AG08396 (cell line): ENCODE data around the gene CBY1.

Experiments
- DNase-seq: peaks from one replicate; pipeline ENCODE4 v3.0.0; 2012; ENCODE audit warnings: low spot score, mixed read lengths

Gene CBY1

GRCh38 chr22:38700789-38701628 lies 44.6 kb downstream of the CBY1 start, which contains the start of gene JOSD1:
TSS of gene JOSD1 (minus strand) at chr22:38700943. CDS start at chr22:38699987, 956 bp downstream.
- peak; percentile 94 for DNase-seq

GRCh38 chr22:38704654-38705234 lies 48.3 kb downstream of the CBY1 start:
- DNase-seq = no peak

GRCh38 chr22:38705235-38706100 lies 49.0 kb downstream of the CBY1 start, which contains the start of gene GTPBP1:
TSS of gene GTPBP1 (plus strand) at chr22:38705944. CDS start at chr22:38705956, 12 bp downstream.
- DNase-seq = peak; percentile 98

DNA sequence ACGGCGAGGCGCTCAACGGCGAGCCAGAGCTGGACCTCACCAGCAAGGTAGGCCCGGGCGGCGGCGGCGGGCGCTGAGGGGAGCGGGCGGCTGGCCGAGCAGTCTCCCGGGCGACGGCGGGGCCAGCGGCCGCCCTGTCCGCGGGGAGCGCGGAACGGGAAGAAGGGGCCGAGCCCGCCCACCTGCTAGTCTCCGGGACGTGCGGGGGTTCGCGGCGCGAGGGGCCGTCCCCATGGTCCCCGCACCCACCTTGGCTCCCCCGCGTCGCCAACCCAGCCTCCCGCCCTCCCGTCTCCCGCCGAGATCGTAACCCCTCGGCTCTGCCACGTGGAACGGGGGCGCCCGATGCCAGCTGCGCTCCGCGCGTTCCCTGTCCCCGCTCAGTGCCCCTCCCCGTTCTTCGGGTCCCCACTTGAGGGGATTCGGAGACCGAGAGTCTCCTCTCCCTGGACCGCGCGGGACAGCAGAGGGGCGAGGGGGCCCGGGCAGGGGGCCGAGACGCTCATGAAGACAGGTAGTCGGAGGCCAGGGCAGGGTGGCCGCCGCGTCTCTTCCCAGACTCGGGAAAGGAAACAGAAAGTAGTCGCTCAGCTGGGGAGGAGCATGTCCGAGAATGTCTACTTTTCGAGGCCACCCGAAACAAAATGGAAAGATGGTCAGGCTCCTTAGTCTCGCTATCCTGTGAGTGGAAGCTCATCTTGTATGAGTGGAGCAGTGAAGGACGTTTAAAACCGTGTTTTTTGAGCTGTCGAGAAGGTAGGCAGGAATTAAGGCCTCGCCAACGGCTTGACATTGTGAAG lies 49.9 kb downstream of the CBY1 start:
- peak; percentile 54 for DNase-seq

GRCh38 chr22:38706901-38707195 lies 50.4 kb downstream of the CBY1 start:
- no peak for DNase-seq

DNA sequence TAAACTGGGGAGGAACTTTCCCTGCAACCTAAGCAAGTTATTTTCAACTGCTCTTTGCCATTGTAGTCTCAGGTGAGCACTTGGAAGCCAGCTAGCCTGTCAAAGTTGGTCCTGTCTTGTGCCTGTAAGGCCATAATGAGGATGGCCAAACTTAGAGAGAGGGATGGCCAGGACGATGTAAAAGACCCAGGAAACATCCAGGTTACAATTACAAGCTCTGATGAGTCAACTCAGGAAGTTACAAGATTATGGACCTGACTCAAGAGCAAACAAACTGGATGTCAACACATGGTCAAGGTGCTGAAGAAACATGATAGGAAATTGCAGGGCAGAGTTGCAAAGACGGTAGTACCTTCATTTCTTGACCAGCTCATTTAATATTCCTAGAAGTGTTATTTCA lies 50.9 kb downstream of the CBY1 start:
- DNase-seq = no peak

GRCh38 chr22:38707984-38708383 lies 51.5 kb downstream of the CBY1 start:
- no peak for DNase-seq

DNA sequence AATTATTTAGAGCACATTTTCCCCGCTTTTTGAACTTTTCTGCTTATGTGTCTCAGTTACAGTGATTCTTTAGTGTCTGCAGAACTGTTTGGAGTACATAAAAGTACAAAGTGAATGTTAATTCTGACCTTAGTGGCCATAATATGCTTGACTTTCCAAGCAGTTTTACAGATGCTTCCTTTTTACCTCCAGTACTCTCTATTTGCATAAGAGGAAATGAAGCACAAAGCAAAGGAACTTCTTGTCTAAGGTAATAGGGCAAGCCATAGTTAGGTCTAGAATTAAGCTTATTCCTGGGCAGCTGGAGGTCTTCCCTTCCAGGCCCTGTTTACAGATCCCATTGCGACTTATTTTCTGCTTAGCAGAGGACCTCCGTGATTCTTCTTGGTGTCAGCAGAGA lies 52.9 kb downstream of the CBY1 start:
- DNase-seq = no peak

DNA sequence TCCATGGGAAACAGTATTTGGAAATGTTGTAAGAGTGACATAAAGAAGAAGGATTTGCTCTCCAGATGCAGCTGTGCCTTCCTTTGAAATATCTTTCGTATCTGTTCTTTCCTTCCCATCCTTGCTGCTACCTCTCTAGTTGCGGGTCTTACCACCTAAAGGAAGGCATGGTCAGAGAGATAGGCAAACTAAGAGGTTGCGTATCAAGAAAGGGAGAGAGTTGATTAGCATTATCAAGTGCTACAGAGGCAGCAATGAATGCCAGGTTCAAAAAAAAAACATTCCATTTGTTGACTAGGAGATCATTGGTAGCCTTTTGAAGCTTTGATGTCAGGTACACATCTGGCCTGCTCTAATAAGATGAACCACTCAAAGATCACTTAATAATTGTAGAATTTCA lies 53.9 kb downstream of the CBY1 start:
- DNase-seq = no peak

GRCh38 chr22:38710866-38711265 lies 54.4 kb downstream of the CBY1 start:
- no peak for DNase-seq

DNA sequence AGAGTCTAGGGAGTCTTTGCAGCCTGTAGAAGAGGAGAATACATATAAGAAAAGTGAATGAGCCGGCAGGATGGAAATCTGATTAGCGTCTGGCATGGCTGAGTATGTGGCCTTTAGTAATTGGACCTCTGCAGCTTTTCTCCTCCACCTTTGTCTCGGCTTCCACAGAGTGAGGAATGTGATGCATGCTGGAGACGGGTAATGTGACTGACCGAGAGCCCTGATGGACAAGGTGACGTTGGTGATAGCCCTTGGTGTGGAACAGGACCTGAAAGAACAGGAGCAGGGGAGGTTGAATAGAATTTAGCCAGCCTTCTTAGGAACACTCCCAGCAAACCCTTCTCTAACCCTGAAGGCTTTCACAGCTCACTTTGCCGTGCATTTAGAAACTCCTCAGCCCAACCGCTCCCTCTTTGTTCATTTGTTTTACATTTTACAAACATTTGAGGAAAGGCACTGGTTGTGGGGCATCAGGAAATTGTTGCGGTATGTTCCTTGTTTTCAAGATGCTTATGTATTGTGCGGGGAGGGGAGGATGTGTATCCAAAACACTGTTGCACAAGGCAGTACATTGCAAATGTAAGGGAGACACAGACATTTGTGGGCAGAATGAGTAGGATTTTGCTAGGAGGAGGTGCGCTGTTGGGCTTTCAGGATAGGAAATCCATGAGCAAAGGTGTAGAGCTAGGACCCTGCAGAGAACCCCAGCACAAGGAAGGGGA lies 56.2 kb downstream of the CBY1 start:
- no peak for DNase-seq

DNA sequence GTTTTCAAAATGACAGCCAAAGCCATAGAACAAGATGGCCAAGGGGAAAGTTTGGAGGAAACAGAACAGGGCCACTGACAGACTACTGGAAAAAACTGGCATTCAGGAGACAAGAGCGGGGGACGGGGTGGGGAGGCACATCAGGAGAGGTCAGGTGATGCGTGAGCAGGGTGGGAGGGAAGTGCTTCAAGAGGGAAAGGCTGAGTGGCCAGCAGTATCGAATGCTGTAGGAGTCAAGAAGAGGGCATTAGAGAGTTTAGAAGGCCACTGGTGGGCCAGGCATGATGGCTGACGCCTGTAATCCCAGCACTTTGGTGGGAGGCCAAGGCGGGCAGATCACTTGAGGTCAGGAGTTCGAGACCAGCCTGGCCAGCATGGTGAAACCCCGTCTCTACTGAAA lies 57.5 kb downstream of the CBY1 start:
- no peak for DNase-seq

- DNase-seq = no peak
Measured at GRCh38 chr22:38715176-38715764, 58.8 kb downstream of the CBY1 start.

- DNase-seq = no peak
Measured at GRCh38 chr22:38715852-38716251, 59.4 kb downstream of the CBY1 start.

GRCh38 chr22:38716271-38716670 lies 59.8 kb downstream of the CBY1 start:
- no peak for DNase-seq

DNA sequence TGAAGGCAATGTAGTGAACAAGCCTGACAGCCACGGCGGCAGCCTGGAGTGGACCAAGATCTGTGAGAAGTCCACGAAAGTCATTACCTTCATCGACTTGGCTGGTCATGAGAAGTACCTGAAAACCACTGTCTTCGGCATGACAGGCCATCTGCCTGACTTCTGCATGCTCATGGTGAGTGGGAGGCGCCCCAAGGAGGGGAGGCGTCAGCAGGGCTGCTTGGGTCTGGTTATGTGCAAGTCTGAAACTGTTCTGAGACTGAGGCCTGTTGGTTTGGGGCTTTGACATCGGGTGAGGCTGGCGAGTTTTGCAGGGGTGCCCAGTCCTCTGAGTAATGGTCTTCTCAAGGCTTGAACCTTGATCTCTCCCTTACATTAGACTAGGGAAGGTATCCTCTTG lies 60.4 kb downstream of the CBY1 start:
- DNase-seq = no peak

GRCh38 chr22:38717244-38717643 lies 60.8 kb downstream of the CBY1 start:
- DNase-seq = no peak

- peak; percentile 88 for DNase-seq
Measured at GRCh38 chr22:38718414-38718813, 62.0 kb downstream of the CBY1 start.

GRCh38 chr22:38719196-38719595 lies 62.8 kb downstream of the CBY1 start:
- no peak for DNase-seq

- no peak for DNase-seq
Measured at GRCh38 chr22:38720350-38720749, 63.9 kb downstream of the CBY1 start.

- DNase-seq = no peak
Measured at GRCh38 chr22:38721551-38721950, 65.1 kb downstream of the CBY1 start.
